Subcutaneous adipose tissue (tissue), 4 donors: ENCODE results near the gene STPG3. TPM values are rescaled to one million over a fixed set of nuclear protein-coding genes. Genes with fewer than 3 reads are reported as not detected.

Source experiments
- total RNA-seq, 4 donors: library from RNA; depleted of rRNA; stranded (reverse); fragments of >200 nt; gene quantifications; one replicate each; pipeline ENCODE4 v1.1.0, GENCODE V29; 2016
- TF ChIP-seq, protein P1 (sequence below): fragments of 450-650 bp; IDR thresholded peaks from one replicate; pipeline ENCODE4 v1.5.1; 2016; ENCODE audit warnings: low read depth, mild to moderate bottlenecking, control low read depth, antibody characterized with exemption, moderate library complexity

Gene STPG3
- total RNA-seq, 4 donors from 2014 or later, result not detected

GRCh38 chr9:137232510-137232909, 18.6 kb upstream of the STPG3 start:
- TF ChIP-seq, protein P1, sequence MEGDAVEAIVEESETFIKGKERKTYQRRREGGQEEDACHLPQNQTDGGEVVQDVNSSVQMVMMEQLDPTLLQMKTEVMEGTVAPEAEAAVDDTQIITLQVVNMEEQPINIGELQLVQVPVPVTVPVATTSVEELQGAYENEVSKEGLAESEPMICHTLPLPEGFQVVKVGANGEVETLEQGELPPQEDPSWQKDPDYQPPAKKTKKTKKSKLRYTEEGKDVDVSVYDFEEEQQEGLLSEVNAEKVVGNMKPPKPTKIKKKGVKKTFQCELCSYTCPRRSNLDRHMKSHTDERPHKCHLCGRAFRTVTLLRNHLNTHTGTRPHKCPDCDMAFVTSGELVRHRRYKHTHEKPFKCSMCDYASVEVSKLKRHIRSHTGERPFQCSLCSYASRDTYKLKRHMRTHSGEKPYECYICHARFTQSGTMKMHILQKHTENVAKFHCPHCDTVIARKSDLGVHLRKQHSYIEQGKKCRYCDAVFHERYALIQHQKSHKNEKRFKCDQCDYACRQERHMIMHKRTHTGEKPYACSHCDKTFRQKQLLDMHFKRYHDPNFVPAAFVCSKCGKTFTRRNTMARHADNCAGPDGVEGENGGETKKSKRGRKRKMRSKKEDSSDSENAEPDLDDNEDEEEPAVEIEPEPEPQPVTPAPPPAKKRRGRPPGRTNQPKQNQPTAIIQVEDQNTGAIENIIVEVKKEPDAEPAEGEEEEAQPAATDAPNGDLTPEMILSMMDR, result no peak

DNA sequence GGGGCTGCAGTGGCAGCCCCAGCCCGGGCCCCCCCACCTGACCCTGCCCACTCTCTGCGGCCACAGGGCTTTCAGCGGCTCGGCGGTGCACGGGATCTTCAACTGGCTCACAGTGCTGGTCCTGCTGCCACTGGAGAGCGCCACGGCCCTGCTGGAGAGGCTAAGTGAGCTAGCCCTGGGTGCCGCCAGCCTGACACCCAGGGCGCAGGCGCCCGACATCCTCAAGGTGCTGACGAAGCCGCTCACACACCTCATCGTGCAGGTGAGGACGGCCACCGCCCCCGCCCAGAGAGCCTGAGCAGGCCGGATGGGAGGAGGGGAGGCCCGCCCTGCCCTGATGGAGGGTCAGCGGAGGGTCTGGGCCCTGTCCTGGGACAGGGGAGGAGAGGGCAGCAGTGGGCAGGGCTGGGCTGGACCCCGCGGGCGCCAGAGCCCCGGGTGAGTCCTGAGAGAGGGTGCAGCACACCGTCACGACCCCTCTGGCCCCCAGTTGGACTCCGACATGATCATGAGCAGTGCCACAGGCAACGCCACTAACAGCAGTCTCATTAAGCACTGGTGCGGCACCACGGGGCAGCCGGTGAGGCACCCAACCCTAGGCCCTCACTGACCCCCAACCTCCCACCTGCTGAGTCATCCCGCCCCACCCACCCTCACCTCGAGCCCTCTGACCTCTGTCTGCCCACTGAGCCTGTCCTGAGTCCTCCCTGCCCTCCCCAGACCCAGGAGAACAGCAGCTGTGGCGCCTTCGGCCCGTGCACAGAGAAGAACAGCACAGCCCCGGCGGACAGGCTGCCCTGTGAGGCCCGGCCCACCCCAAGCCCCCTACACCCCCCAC, 17.7 kb upstream of the STPG3 start:
- TF ChIP-seq, protein P1, result no peak

GRCh38 chr9:137234055-137234697, 16.9 kb upstream of the STPG3 start:
- TF ChIP-seq, protein P1, result no peak

DNA sequence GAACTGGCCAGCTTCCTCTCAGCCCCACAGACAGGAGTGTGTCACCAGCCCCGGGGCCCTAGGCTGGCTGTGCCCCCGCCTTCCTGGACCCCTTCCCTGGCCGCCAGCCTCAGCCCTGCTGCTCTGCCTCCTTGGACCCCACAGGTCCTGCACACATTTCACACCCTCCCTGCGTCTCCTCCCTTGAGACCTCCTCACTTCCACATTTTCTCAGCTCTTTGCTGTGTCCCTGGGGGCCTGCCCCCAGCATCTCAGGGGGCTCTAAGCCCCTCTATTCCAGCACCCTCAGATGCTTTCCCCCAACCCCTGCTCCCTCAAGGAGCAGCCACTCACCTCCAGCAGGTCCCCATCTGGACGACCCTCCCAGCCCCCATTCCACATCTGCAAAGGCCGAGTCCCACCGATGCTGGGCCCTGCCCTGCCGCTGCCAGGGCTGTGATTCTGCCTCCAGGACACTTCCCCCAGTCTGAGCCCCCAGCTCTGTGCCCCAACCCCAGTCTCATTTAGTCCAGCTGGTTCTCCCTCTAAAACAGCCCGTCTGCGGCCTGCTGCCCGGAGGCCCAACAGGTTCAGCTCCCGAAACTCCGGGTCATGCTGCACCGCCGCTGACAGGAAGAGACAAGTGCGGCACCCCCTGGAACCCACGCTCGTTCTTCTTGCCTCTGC, 16.2 kb upstream of the STPG3 start:
- TF ChIP-seq, protein P1, result no peak

DNA sequence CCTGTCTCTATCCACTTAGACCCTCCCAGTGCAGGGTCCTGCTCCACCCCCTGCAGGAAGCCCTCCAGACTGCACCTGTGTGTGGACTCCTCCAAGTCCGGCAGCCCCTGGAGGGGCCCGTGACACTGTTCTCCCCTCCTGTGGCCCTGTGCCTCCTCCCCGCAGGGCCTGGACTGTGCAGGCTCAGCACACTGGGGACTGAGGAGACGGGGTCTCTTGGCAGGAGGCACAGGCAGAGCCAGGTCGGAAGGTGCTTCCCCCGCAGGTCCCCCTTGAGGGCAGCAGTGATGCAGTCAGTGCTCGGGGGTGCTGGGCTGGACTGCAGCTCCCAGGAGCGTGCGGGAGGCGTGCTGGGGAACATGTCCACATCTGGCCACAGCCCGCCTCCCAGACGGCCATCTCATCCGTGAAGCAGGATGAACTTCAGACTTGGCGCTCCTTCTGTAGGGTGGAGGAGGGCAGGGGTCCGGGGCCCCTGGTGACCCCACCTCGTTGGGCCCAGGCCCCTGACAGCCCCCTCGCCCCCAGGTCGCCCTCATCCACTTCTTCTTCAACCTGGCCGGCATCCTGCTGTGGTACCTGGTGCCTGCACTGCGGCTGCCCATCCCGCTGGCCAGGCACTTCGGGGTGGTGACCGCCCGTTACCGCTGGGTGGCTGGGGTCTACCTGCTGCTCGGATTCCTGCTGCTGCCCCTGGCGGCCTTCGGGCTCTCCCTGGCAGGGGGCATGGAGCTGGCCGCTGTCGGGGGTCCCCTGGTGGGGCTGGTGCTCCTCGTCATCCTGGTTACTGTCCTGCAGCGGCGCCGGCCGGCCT, 15.5 kb upstream of the STPG3 start:
- TF ChIP-seq, protein P1, result no peak

- TF ChIP-seq, protein P1, result no peak
These were observed 14.7 kb upstream of the STPG3 start for GRCh38 chr9:137236238-137236935.
